ENCODE measurements around the gene EPB42.

- TF ChIP-seq CTCF (IDR thresholded peaks at IDR 0.05; ENCODE audit: low read length): peak; percentile 80
- no peak for TF ChIP-seq EZH2 (IDR thresholded peaks at IDR 0.05; ENCODE audit: borderline replicate concordance, low read length)
These were observed 16.6 kb downstream of the EPB42 start for GRCh38 chr15:43204016-43204901.
